ENCODE results near the gene COL9A3. TPM values are rescaled to one million over a fixed set of nuclear protein-coding genes. Genes with fewer than 3 reads are reported as not detected.

Gene COL9A3
- total RNA-seq, 1 experiment from 2014 or later: 136 TPM

DNA sequence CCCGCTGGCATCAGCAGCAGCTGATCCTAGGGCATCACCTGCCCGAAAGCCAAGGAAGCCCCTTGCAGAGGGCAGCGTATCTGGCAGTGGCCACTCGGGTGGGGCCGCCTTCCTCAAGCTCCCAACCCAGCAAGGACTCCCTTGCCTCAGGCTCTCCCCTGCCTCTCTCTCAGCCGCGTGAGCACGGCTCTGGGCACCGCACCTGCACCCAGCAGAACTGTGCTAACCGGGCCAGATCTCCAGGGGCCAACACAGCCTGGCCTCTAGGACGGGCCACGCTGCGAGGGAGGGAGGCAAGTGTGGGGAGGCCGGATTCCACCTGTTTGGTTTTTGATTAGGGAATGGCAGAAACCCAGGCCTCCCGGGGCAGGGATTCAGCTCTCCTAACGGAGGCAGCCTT lies 32.4 kb upstream of the COL9A3 start (continued):
- TF ChIP-seq, protein P1, sequence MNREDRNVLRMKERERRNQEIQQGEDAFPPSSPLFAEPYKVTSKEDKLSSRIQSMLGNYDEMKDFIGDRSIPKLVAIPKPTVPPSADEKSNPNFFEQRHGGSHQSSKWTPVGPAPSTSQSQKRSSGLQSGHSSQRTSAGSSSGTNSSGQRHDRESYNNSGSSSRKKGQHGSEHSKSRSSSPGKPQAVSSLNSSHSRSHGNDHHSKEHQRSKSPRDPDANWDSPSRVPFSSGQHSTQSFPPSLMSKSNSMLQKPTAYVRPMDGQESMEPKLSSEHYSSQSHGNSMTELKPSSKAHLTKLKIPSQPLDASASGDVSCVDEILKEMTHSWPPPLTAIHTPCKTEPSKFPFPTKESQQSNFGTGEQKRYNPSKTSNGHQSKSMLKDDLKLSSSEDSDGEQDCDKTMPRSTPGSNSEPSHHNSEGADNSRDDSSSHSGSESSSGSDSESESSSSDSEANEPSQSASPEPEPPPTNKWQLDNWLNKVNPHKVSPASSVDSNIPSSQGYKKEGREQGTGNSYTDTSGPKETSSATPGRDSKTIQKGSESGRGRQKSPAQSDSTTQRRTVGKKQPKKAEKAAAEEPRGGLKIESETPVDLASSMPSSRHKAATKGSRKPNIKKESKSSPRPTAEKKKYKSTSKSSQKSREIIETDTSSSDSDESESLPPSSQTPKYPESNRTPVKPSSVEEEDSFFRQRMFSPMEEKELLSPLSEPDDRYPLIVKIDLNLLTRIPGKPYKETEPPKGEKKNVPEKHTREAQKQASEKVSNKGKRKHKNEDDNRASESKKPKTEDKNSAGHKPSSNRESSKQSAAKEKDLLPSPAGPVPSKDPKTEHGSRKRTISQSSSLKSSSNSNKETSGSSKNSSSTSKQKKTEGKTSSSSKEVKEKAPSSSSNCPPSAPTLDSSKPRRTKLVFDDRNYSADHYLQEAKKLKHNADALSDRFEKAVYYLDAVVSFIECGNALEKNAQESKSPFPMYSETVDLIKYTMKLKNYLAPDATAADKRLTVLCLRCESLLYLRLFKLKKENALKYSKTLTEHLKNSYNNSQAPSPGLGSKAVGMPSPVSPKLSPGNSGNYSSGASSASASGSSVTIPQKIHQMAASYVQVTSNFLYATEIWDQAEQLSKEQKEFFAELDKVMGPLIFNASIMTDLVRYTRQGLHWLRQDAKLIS (CRISPR knock-in tag; IDR thresholded peaks at IDR 0.05; ENCODE audit: borderline replicate concordance): no peak
- no peak for TF ChIP-seq ZNF423 (CRISPR knock-in tag; IDR thresholded peaks at IDR 0.05)
- TF ChIP-seq TEAD1 (CRISPR knock-in tag; IDR thresholded peaks at IDR 0.05): no peak
- TF ChIP-seq, protein P2, sequence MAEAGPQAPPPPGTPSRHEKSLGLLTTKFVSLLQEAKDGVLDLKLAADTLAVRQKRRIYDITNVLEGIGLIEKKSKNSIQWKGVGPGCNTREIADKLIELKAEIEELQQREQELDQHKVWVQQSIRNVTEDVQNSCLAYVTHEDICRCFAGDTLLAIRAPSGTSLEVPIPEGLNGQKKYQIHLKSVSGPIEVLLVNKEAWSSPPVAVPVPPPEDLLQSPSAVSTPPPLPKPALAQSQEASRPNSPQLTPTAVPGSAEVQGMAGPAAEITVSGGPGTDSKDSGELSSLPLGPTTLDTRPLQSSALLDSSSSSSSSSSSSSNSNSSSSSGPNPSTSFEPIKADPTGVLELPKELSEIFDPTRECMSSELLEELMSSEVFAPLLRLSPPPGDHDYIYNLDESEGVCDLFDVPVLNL (CRISPR knock-in tag; IDR thresholded peaks at IDR 0.05; ENCODE audit: borderline replicate concordance, low read depth): no peak
- no peak for TF ChIP-seq ZBTB21 (CRISPR knock-in tag; IDR thresholded peaks at IDR 0.05; ENCODE audit: borderline replicate concordance)
- TF ChIP-seq, protein P3, sequence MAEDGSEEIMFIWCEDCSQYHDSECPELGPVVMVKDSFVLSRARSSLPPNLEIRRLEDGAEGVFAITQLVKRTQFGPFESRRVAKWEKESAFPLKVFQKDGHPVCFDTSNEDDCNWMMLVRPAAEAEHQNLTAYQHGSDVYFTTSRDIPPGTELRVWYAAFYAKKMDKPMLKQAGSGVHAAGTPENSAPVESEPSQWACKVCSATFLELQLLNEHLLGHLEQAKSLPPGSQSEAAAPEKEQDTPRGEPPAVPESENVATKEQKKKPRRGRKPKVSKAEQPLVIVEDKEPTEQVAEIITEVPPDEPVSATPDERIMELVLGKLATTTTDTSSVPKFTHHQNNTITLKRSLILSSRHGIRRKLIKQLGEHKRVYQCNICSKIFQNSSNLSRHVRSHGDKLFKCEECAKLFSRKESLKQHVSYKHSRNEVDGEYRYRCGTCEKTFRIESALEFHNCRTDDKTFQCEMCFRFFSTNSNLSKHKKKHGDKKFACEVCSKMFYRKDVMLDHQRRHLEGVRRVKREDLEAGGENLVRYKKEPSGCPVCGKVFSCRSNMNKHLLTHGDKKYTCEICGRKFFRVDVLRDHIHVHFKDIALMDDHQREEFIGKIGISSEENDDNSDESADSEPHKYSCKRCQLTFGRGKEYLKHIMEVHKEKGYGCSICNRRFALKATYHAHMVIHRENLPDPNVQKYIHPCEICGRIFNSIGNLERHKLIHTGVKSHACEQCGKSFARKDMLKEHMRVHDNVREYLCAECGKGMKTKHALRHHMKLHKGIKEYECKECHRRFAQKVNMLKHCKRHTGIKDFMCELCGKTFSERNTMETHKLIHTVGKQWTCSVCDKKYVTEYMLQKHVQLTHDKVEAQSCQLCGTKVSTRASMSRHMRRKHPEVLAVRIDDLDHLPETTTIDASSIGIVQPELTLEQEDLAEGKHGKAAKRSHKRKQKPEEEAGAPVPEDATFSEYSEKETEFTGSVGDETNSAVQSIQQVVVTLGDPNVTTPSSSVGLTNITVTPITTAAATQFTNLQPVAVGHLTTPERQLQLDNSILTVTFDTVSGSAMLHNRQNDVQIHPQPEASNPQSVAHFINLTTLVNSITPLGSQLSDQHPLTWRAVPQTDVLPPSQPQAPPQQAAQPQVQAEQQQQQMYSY (CRISPR knock-in tag; IDR thresholded peaks at IDR 0.05): no peak
- TF ChIP-seq, protein P4, sequence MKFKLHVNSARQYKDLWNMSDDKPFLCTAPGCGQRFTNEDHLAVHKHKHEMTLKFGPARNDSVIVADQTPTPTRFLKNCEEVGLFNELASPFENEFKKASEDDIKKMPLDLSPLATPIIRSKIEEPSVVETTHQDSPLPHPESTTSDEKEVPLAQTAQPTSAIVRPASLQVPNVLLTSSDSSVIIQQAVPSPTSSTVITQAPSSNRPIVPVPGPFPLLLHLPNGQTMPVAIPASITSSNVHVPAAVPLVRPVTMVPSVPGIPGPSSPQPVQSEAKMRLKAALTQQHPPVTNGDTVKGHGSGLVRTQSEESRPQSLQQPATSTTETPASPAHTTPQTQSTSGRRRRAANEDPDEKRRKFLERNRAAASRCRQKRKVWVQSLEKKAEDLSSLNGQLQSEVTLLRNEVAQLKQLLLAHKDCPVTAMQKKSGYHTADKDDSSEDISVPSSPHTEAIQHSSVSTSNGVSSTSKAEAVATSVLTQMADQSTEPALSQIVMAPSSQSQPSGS (CRISPR knock-in tag; IDR thresholded peaks at IDR 0.05; ENCODE audit: borderline replicate concordance, low read depth): no peak
- no peak for TF ChIP-seq ETV6 (CRISPR knock-in tag; IDR thresholded peaks at IDR 0.05)
- no peak for TF ChIP-seq SMAD4 (CRISPR knock-in tag; IDR thresholded peaks at IDR 0.05)
- no peak for TF ChIP-seq RELA (CRISPR knock-in tag; IDR thresholded peaks at IDR 0.05; ENCODE audit: borderline replicate concordance)
- TF ChIP-seq, protein P5, sequence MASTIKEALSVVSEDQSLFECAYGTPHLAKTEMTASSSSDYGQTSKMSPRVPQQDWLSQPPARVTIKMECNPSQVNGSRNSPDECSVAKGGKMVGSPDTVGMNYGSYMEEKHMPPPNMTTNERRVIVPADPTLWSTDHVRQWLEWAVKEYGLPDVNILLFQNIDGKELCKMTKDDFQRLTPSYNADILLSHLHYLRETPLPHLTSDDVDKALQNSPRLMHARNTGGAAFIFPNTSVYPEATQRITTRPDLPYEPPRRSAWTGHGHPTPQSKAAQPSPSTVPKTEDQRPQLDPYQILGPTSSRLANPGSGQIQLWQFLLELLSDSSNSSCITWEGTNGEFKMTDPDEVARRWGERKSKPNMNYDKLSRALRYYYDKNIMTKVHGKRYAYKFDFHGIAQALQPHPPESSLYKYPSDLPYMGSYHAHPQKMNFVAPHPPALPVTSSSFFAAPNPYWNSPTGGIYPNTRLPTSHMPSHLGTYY (CRISPR knock-in tag; IDR thresholded peaks at IDR 0.05): no peak
- TF ChIP-seq, protein P6, sequence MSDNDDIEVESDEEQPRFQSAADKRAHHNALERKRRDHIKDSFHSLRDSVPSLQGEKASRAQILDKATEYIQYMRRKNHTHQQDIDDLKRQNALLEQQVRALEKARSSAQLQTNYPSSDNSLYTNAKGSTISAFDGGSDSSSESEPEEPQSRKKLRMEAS (CRISPR knock-in tag; IDR thresholded peaks at IDR 0.05): no peak

DNA sequence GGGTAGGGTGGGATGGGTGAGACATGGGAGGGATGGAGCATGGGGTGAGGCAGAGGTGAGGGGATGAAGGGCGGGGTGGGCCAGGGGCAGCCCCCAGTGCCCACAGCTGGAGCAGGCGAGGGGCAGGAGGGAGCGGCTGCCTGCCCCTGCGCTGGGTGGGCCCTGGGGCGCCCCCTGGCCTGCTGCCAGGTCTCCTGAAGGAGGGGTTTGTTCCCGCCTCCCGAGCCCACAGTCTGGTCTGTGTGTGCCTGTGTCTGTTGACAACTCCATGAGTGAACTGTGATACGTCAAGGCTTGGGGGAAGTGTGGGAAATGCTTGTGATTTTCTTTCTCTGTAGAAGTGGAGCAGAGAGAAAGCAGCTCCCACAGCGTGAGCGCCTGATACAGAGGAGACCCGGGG lies 31.5 kb upstream of the COL9A3 start:
- TF ChIP-seq SOX15 (CRISPR knock-in tag; IDR thresholded peaks at IDR 0.05): no peak
- TF ChIP-seq JUN (CRISPR knock-in tag; IDR thresholded peaks at IDR 0.05): no peak
- no peak for TF ChIP-seq FOXP1 (CRISPR knock-in tag; IDR thresholded peaks at IDR 0.05; ENCODE audit: borderline replicate concordance)
- TF ChIP-seq, protein P7, sequence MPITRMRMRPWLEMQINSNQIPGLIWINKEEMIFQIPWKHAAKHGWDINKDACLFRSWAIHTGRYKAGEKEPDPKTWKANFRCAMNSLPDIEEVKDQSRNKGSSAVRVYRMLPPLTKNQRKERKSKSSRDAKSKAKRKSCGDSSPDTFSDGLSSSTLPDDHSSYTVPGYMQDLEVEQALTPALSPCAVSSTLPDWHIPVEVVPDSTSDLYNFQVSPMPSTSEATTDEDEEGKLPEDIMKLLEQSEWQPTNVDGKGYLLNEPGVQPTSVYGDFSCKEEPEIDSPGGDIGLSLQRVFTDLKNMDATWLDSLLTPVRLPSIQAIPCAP (CRISPR knock-in tag; IDR thresholded peaks at IDR 0.05): no peak
- TF ChIP-seq ZNF263 (CRISPR knock-in tag; IDR thresholded peaks at IDR 0.05; ENCODE audit: low read depth): no peak
- TF ChIP-seq, protein P8, sequence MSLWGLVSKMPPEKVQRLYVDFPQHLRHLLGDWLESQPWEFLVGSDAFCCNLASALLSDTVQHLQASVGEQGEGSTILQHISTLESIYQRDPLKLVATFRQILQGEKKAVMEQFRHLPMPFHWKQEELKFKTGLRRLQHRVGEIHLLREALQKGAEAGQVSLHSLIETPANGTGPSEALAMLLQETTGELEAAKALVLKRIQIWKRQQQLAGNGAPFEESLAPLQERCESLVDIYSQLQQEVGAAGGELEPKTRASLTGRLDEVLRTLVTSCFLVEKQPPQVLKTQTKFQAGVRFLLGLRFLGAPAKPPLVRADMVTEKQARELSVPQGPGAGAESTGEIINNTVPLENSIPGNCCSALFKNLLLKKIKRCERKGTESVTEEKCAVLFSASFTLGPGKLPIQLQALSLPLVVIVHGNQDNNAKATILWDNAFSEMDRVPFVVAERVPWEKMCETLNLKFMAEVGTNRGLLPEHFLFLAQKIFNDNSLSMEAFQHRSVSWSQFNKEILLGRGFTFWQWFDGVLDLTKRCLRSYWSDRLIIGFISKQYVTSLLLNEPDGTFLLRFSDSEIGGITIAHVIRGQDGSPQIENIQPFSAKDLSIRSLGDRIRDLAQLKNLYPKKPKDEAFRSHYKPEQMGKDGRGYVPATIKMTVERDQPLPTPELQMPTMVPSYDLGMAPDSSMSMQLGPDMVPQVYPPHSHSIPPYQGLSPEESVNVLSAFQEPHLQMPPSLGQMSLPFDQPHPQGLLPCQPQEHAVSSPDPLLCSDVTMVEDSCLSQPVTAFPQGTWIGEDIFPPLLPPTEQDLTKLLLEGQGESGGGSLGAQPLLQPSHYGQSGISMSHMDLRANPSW (CRISPR knock-in tag; conservative IDR thresholded peaks at IDR 0.05; ENCODE audit: low read depth): no peak
- no peak for TF ChIP-seq ZBTB21 (CRISPR knock-in tag; IDR thresholded peaks at IDR 0.05; ENCODE audit: borderline replicate concordance)
- no peak for TF ChIP-seq NFYB (CRISPR knock-in tag; conservative IDR thresholded peaks at IDR 0.05; ENCODE audit: low read depth)

More for the DNA sequence above, 31.5 kb upstream of the COL9A3 start:
- no peak overlapping the region for H3K27ac Mint-ChIP-seq
- no peaks in the 10 kb centered on the region; the same call in 1 of the 2 replicates for H3K27me3 Mint-ChIP-seq (ENCODE audit: low read depth)
- DNase-seq (ENCODE audit: low spot score): no peak
- no peak overlapping the region for H3K4me3 Mint-ChIP-seq
- ATAC-seq: no peak; the same call in 1 of the 2 replicates
- ChIA-PET CTCF (interaction anchor here (0.8 kb wide), 1 partner anchor 11 kb away, joined by 3 read pairs; the partner anchor contains the start of gene MRGBP), POLR2A (no interaction called here)
- H3K36me3 Mint-ChIP-seq: no peaks in the 10 kb centered on the region
- H3K4me1 Mint-ChIP-seq: peaks cover 4% of the 10 kb centered on the region
- H3K9me3 Mint-ChIP-seq: no peaks in the 10 kb centered on the region

Measured in WTC11 (cell line).